Measurements from ENCODE around the gene PRDM16.

DNA sequence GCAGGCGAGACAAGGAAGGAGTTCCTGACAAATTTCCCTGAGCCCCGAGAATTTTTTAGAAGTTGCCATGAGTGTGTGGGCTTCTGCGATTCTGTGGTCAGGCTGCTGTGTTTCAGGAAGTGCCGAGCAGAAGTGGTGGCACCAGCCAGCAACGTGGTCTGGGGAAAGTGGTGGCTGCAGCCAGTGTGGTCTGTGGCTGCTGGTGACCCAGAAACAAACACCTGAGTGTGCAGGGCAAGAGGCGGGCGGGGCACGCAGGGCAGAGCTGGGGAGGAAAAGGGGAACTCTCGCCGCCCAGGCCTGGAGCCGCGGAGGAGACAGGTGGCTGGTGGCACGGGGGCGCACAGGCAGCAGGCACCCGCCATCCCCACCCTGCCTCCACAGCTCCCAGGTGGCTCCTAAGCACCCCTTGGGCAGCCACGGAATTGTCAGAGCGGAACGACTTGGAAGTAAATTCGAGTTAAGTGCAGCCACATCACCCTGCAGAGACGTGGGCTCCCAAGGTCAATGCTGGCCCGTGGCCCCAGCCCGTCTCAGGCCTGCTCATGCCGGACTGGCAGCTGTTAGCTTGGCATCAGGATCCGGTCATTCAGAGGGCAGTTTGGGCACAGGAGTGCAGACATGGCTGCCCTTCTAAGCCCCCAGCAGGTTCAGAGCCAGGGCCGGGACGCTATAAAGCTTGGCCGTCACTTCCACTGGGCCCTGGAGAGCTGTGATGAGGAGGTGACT lies 25.1 kb downstream of the PRDM16 start:
- no peak for TF ChIP-seq EP300 (IDR thresholded peaks at IDR 0.05)
- TF ChIP-seq, protein P1, sequence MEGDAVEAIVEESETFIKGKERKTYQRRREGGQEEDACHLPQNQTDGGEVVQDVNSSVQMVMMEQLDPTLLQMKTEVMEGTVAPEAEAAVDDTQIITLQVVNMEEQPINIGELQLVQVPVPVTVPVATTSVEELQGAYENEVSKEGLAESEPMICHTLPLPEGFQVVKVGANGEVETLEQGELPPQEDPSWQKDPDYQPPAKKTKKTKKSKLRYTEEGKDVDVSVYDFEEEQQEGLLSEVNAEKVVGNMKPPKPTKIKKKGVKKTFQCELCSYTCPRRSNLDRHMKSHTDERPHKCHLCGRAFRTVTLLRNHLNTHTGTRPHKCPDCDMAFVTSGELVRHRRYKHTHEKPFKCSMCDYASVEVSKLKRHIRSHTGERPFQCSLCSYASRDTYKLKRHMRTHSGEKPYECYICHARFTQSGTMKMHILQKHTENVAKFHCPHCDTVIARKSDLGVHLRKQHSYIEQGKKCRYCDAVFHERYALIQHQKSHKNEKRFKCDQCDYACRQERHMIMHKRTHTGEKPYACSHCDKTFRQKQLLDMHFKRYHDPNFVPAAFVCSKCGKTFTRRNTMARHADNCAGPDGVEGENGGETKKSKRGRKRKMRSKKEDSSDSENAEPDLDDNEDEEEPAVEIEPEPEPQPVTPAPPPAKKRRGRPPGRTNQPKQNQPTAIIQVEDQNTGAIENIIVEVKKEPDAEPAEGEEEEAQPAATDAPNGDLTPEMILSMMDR (IDR thresholded peaks at IDR 0.05), result no peak
- no peak for TF ChIP-seq POLR2A (IDR thresholded peaks at IDR 0.05)
